ENCODE data around the gene SIPA1L3.

- TF ChIP-seq EP300 (conservative IDR thresholded peaks at IDR 0.05; ENCODE audit: poor library complexity, severe bottlenecking): no peak
- no peak for TF ChIP-seq CTCF (IDR thresholded peaks at IDR 0.05; ENCODE audit: poor library complexity, severe bottlenecking)
- TF ChIP-seq EZH2 (IDR thresholded peaks at IDR 0.05; ENCODE audit: borderline replicate concordance, insufficient read depth, low read length, poor library complexity, severe bottlenecking): no peak
- TF ChIP-seq TAF1 (IDR thresholded peaks at IDR 0.05; ENCODE audit: low read depth): no peak
- TF ChIP-seq, protein P1, sequence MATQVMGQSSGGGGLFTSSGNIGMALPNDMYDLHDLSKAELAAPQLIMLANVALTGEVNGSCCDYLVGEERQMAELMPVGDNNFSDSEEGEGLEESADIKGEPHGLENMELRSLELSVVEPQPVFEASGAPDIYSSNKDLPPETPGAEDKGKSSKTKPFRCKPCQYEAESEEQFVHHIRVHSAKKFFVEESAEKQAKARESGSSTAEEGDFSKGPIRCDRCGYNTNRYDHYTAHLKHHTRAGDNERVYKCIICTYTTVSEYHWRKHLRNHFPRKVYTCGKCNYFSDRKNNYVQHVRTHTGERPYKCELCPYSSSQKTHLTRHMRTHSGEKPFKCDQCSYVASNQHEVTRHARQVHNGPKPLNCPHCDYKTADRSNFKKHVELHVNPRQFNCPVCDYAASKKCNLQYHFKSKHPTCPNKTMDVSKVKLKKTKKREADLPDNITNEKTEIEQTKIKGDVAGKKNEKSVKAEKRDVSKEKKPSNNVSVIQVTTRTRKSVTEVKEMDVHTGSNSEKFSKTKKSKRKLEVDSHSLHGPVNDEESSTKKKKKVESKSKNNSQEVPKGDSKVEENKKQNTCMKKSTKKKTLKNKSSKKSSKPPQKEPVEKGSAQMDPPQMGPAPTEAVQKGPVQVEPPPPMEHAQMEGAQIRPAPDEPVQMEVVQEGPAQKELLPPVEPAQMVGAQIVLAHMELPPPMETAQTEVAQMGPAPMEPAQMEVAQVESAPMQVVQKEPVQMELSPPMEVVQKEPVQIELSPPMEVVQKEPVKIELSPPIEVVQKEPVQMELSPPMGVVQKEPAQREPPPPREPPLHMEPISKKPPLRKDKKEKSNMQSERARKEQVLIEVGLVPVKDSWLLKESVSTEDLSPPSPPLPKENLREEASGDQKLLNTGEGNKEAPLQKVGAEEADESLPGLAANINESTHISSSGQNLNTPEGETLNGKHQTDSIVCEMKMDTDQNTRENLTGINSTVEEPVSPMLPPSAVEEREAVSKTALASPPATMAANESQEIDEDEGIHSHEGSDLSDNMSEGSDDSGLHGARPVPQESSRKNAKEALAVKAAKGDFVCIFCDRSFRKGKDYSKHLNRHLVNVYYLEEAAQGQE (IDR thresholded peaks at IDR 0.05; ENCODE audit: borderline replicate concordance): no peak
- no peak for TF ChIP-seq SMC3 (conservative IDR thresholded peaks at IDR 0.05; ENCODE audit: poor library complexity)
- no peak for TF ChIP-seq RAD21 (conservative IDR thresholded peaks at IDR 0.05)
Measured at GRCh38 chr19:38194061-38194701, 287.2 kb downstream of the SIPA1L3 start.

Measured in neural cell (in vitro differentiated cells).